Stimulated activated CD4-positive, alpha-beta T cell treated with anti-CD3 and anti-CD28 coated beads, Interleukin-12 subunit alpha, Interleukin-12 subunit beta, amount 100 ng/mL, for 24 hours (primary cell): ENCODE measurements around the gene MEIS1.

Experiments
- DNase-seq, 2 experiments: peaks; one replicate each; pipeline ENCODE4 v3.0.0-alpha.2; 2020; ENCODE audit warnings: low read depth in 2 of 2

MEIS1 gene

GRCh38 chr2:66566726-66567399 is 131.9 kb downstream of the MEIS1 start:
- no peak for DNase-seq

- no peak for DNase-seq
Observed at GRCh38 chr2:66567729-66568128, 132.8 kb downstream of the MEIS1 start.

- no peak for DNase-seq
Observed at GRCh38 chr2:66568650-66569300, 133.8 kb downstream of the MEIS1 start.

- no peak for DNase-seq
Observed at GRCh38 chr2:66569321-66569851, 134.5 kb downstream of the MEIS1 start.

- no peak for DNase-seq
Observed at GRCh38 chr2:66569974-66570373, 135.0 kb downstream of the MEIS1 start.

- no peak for DNase-seq
Observed at GRCh38 chr2:66570471-66570870, 135.5 kb downstream of the MEIS1 start.

GRCh38 chr2:66571918-66572317 is 137.0 kb downstream of the MEIS1 start:
- DNase-seq: no peak

- no peak for DNase-seq
Observed at GRCh38 chr2:66572391-66572790, 137.5 kb downstream of the MEIS1 start.

- no peak for DNase-seq
Observed at GRCh38 chr2:66573416-66573815, 138.5 kb downstream of the MEIS1 start.

- DNase-seq: no peak
Observed at GRCh38 chr2:66573821-66574233, 138.9 kb downstream of the MEIS1 start.

GRCh38 chr2:66574701-66575624 is 140.0 kb downstream of the MEIS1 start:
- DNase-seq: no peak

GRCh38 chr2:66575625-66576310 is 140.8 kb downstream of the MEIS1 start:
- no peak for DNase-seq

- no peak for DNase-seq
Observed at GRCh38 chr2:66576311-66576560, 141.3 kb downstream of the MEIS1 start.

GRCh38 chr2:66576561-66577320 is 141.8 kb downstream of the MEIS1 start:
- DNase-seq: no peak

GRCh38 chr2:66577321-66578053 is 142.6 kb downstream of the MEIS1 start:
- DNase-seq: no peak

GRCh38 chr2:66578054-66578686 is 143.2 kb downstream of the MEIS1 start:
- no peak for DNase-seq

GRCh38 chr2:66578687-66579106 is 143.8 kb downstream of the MEIS1 start:
- DNase-seq: no peak

- DNase-seq: no peak
Observed at GRCh38 chr2:66579186-66580126, 144.5 kb downstream of the MEIS1 start.
